Measurements from ENCODE around the gene COL23A1.

The COL23A1 gene

DNA sequence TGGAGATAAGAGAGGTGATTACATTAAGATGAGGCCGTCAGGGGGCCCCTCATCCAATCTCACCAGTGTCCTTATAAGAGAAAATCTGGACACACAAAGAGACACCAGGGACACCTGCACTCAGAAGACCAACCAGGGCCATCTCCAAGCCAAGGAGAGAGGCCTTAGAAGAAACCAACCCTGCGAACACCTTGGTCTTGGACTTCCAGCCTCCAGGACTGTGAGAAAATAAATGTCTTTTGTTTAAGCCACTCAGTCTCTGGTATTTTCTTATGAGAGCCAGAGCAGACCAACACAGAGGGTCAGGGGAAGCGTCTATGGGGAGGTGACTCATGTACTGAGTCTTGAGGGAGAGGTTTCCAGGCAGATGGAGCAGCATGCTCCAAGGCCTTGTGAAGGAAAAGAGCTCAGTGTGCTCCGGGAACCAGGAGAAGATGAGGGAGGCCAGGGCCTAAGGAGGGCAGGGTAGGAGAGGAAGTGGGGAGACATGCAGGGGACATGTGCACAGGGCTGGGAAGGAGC lies 363.0 kb downstream of the COL23A1 start:
- DNase-seq (ENCODE audit: low read depth in 2 of 2) = no peak

GRCh38 chr5:178225174-178225573 lies 365.0 kb downstream of the COL23A1 start:
- DNase-seq (ENCODE audit: low read depth in 2 of 2) = no peak

GRCh38 chr5:178224403-178224802 lies 365.8 kb downstream of the COL23A1 start:
- no peak for DNase-seq (ENCODE audit: low read depth in 2 of 2)

DNA sequence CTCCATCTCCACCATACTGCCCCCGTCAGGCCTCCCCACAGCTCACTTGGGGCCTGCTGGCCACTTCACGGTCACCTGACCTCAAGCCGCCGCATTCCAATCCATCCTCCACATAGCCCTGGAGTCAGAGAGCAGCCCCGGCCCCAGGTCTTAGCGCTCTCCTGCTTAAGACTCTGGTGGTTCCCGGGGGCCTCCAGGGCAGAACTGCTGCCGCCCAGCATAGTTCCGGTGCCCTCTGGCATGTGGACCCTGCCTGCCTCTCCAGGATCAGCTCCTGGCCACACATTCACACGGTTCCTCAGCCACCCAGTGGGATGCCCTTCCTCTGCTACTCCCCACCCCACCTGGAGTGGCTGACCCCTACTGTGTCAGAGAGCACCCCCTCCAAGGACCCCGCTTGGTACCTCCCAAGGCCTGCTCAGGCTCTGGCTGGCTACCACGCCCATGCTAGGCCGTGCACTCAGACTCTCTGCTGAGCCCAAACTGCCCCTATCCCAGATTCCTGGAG lies 366.3 kb downstream of the COL23A1 start:
- no peak for DNase-seq (ENCODE audit: low read depth in 2 of 2)

DNA sequence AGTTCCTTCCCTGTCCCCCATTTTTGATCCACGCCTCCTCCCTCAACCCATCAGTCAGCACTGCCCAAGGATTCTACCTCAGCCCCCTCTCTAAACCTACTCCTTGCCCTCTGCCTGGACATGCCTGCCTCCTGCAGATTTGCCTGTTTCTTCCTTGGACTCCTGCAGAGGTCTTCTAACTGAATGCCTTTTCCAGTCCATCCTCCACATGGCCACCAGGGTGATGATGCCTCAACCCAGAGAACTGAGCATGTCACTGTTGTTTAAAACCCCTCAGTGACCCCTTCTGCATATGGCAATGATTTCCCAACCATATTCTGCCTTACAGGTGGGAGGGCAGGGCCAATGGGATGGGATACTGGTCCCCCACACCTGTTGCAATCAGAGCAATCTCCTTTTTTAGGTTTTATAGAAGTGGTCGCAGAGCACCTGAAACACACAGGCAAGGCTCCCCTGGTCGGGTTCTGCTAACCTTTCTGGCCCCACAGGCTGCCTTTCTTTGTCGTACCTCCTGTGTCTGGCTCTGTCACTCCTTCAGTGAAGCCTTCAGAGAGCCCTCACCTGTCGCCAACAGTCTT lies 366.9 kb downstream of the COL23A1 start:
- no peak for DNase-seq (ENCODE audit: low read depth in 2 of 2)

DNA sequence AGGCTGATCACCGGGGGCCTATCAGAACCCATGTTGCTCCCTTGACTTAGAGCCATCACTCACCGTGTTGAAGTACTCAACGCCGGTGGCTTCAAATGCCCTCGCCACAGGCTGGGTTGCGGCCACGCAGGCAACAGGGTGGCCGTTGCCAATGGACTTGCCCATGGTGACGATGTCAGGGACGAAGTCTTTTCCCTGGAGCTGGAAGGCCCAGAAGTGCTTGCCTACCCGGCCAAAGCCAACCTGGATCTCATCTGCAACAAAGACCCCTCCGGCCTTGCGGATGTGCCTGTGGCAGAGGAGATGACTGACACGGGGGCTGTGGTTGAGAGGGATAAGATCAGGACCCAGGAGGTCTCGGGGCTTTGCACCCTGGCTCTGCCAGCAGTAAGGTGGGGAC lies 367.9 kb downstream of the COL23A1 start:
- no peak for DNase-seq (ENCODE audit: low read depth in 2 of 2)

GRCh38 chr5:178221853-178222252 lies 368.3 kb downstream of the COL23A1 start:
- no peak for DNase-seq (ENCODE audit: low read depth in 2 of 2)

DNA sequence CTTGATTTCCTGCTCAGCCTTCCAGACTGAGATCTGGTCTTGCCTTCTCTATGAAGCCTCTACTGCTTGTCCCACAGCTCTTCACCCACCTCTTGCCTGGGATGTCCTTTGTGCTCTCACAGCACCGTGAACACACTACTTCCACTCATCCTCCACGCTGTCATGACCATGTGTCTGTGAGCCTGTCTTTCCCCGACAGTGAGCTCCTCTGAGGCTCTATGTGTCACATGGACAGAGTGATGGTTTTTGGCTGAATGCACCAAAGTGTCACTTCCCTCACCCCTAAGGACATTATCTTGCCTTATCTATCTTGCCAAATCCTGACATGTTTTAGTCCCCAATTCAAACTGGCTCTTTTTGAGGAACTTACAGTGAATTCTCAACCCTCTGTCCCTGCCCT lies 368.9 kb downstream of the COL23A1 start:
- no peak for DNase-seq (ENCODE audit: low read depth in 2 of 2)

GRCh38 chr5:178218827-178219226 lies 371.4 kb downstream of the COL23A1 start:
- DNase-seq (ENCODE audit: low read depth in 2 of 2) = no peak

DNA sequence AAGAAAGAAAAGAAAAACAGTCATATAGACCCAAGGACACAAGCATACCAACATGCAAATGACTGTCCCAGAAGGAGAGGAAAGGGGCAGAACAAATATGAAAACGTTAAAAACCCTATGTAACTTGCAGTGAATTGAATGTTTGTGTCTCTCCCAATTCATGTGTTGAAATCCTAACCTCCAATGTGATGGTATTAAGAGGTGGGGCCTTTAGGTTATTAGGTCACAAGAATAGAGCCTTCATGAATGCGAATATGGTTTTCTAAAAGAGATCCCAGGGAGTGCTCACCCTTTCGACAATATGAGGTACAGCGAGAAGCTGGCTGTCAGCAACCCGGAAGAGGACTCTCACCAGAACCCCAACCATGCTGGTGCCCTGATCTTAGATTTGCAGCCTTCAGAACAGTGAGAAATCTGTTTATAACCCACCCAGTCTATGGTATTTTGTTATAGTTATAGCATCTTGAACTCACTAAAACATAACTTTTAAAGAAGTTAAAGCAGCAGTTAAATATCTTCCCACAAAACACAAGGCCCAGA lies 371.9 kb downstream of the COL23A1 start:
- no peak for DNase-seq (ENCODE audit: low read depth in 2 of 2)

GRCh38 chr5:178216779-178217178 lies 373.4 kb downstream of the COL23A1 start:
- no peak for DNase-seq (ENCODE audit: low read depth in 2 of 2)

- no peak for DNase-seq (ENCODE audit: low read depth in 2 of 2)
Observed at GRCh38 chr5:178216088-178216534, 374.1 kb downstream of the COL23A1 start.

GRCh38 chr5:178215280-178216002 lies 374.8 kb downstream of the COL23A1 start:
- no peak for DNase-seq (ENCODE audit: low read depth in 2 of 2)

DNA sequence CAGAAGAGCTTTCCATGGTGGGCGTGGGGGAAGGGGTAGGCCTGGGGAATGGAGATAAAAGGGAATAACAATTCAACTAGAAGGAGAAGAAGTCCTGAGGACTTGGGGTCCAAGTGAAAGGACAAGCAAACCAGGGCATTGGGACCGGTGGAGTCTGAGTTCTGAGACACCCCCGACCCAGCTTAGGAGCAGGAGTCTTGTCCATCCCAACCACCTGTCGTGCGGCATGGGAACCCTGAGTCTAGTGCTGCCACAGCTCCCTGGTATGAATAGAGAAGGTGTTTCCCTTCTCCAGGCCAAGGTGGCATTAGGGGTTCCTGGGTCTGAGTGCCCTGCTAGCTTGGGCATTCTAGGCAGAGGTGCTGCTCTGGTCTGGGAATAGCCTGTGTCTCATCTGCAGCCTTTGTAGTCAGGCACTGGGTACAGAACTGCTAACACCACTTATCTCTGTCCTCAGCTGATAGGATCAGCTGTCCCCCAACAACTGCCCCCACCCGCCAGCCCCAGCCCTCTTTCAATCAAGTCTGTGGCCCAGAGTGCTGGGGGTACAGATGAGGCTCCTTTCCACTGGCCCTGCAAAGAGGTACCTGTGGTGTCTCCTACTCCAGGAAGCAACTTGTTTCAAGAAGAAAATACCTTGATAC lies 375.9 kb downstream of the COL23A1 start:
- DNase-seq (ENCODE audit: low read depth in 2 of 2) = no peak

DNA sequence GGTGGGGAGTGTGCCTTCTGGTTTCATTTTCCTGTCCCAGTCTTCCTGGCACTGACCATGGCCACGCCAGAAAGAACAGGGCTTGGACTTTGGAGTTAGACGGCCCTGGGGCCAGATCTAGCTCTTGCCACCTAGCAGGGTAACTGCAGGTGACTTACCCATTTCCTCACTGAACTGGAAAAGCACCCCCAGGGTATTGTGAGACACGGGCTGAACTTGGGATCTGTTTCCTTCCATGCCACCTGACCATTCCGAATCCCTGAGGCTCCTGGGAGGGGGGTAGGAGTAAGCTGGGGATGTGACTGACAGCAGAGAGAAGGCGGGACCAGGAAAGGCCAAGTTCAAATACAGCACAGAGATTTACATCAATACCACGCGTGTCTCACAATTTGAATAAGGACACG lies 376.4 kb downstream of the COL23A1 start:
- no peak for DNase-seq (ENCODE audit: low read depth in 2 of 2)

DNA sequence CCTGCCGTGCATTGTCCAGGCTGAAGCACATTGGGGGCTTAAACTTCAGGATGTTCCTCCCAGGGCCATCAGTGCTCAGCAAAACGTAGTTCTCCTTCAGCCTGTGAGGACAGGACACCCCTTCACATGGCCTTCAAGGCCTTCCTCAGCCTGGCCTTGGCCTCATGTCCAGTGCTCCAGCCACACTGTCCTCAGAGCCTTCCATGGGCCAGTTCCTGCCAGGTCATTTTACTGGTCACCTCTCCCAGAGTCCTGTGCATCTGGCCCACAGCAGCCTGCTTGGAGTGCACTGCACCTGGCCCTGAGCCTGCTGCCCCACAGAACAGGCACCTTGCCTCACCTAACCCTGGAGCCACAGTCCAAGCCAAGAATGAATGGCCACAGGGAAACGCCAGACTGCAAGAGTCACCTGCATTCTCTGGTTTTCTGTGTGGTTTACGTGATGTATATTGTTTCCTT lies 377.2 kb downstream of the COL23A1 start:
- no peak for DNase-seq (ENCODE audit: low read depth in 2 of 2)

GRCh38 chr5:178212241-178213002 lies 377.8 kb downstream of the COL23A1 start:
- no peak for DNase-seq (ENCODE audit: low read depth in 2 of 2)

DNA sequence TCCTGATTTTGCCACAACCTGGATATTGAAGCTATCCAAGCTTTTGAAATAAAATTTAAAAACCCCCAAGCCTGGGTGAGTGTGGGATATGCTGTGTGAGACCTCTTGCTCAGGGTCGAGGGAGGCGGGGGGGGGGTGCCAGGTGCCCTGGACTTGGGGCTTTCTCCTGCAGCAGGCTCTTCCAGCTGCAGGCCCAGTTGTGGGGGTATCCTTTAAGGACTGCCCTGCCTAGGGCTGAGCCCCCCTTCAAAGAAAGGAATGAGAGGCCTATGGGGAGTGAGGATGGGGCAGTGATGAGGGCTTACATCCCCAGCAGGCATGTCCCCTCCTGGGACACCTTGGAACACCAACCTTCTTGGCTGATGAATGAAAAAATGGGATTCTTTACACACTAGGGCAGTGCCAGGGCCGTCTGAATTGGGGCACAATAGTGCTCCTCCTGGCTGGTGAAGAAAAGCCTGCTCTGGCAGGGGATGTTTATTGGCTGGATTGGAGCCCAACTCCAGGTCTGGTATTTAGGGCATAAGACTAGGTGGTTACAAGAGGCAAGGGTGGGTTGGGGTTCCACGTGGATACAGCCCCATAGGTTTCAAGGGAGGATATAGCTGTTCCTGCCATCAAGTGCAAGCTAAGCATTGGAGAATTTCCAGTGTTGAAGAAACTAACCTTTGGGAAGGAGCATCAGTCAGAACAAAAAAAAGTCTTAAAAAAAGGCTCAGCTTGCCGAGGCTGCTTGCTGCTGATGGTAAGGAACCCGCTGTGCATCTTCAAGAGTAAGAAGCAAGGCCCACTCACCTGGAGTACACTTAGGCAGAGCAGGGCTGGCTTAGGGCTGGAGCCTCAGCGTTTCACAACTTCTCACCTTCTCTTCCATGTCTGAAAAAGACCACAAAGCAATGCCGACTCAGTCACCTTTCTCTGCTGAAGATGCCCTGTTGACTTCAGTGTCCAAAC lies 378.8 kb downstream of the COL23A1 start:
- DNase-seq (ENCODE audit: low read depth in 2 of 2) = no peak

GRCh38 chr5:178210686-178211085 lies 379.5 kb downstream of the COL23A1 start:
- no peak for DNase-seq (ENCODE audit: low read depth in 2 of 2)

- no peak for DNase-seq (ENCODE audit: low read depth in 2 of 2)
Observed at GRCh38 chr5:178210073-178210535, 380.1 kb downstream of the COL23A1 start.

Measured in stimulated activated CD8-positive, alpha-beta memory T cell treated with anti-CD3 and anti-CD28 coated beads, Interleukin-15, amount 100 ng/mL, for 4 hours (primary cell).